Measurements from ENCODE around the gene EIF2A. TPM values are rescaled to one million over a fixed set of nuclear protein-coding genes. Genes with fewer than 3 reads are reported as not detected.
A peak's percentile ranks its signal among the peaks of the same experiment; 100 is the strongest.

Gene EIF2A
- total and polyA plus RNA-seq, 9 donors = 88.8 to 206 (median 112) TPM

DNA sequence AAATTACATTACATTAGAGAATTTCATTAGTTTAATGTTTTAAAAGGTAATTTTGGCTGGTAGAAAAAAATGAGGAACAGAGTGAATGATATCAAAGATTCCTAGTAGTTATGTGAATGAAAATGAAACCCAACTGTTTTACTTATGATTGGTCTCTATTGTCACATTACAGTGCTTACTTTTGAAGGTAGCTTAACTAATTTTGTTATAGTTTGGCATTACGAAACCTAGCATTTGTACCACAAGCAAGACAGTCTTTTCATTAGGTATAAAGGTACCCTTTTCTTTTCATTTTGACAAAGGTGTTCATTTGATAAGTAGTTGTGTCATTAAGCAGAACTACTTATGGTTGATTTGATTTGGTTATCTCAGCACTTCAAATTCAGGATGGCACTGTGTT lies 63.4 kb downstream of the EIF2A start:
- no peak for DNase-seq
- WGBS, 3 donors = 0 to 2% (median 1%) methylated on average over 1 of the region's 1 CpG
- H3K27me3 ChIP-seq = no peaks in the 10 kb centered on the region
- no peak overlapping the region for H3K27ac ChIP-seq
- intact Hi-C loops (cut with DNase I) = loop anchor here in 1 of 4 donors (10.0 kb wide), 1 partner anchor 65 kb away; the partner anchor contains the start of genes EIF2A and SERP1
- H3K36me3 ChIP-seq = no peaks in the 10 kb centered on the region
- peaks cover 9% of the 10 kb centered on the region for H3K4me1 ChIP-seq (ENCODE audit: insufficient read depth)
- no peaks in the 10 kb centered on the region for H3K9me3 ChIP-seq
- no peak overlapping the region for H3K4me3 ChIP-seq
- no peak for TF ChIP-seq POLR2A (IDR thresholded peaks at IDR 0.05)
- TF ChIP-seq, protein P1, sequence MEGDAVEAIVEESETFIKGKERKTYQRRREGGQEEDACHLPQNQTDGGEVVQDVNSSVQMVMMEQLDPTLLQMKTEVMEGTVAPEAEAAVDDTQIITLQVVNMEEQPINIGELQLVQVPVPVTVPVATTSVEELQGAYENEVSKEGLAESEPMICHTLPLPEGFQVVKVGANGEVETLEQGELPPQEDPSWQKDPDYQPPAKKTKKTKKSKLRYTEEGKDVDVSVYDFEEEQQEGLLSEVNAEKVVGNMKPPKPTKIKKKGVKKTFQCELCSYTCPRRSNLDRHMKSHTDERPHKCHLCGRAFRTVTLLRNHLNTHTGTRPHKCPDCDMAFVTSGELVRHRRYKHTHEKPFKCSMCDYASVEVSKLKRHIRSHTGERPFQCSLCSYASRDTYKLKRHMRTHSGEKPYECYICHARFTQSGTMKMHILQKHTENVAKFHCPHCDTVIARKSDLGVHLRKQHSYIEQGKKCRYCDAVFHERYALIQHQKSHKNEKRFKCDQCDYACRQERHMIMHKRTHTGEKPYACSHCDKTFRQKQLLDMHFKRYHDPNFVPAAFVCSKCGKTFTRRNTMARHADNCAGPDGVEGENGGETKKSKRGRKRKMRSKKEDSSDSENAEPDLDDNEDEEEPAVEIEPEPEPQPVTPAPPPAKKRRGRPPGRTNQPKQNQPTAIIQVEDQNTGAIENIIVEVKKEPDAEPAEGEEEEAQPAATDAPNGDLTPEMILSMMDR (IDR thresholded peaks at IDR 0.05) = no peak
- TF ChIP-seq EP300 (IDR thresholded peaks at IDR 0.05) = no peak

DNA sequence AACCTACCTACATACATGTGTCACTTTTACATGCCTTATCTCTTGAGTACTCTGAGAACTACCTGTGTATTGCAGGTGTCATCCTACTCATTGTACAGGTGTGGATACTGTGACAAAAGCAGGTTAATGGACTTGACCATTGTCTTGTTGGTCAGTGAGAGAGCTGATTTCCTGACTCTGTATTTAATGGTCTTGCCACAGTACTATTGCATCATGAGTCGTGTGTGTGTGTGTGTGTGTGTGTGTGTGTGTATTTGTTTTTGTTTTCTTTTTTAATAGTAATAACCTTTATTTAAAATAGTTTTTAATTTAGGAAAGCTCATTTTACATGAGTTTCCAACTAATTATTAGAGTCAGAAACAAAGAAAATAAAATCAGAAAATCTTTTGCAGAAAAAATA lies 64.2 kb downstream of the EIF2A start:
- TF ChIP-seq POLR2A (IDR thresholded peaks at IDR 0.05) (no peak), EP300 (IDR thresholded peaks at IDR 0.05) (no peak)
- TF ChIP-seq, protein P1 (IDR thresholded peaks at IDR 0.05) = no peak
- H3K27ac ChIP-seq = no peak overlapping the region
- peaks cover 9% of the 10 kb centered on the region for H3K4me1 ChIP-seq (ENCODE audit: insufficient read depth)
- H3K9me3 ChIP-seq = no peaks in the 10 kb centered on the region
- no peaks in the 10 kb centered on the region for H3K36me3 ChIP-seq
- intact Hi-C loops (cut with DNase I) = no loop called here
- H3K27me3 ChIP-seq = no peaks in the 10 kb centered on the region
- DNase-seq = no peak
- WGBS, 3 donors = 35 to 78% (median 68%) methylated on average over 1 of the region's 1 CpG
- H3K4me3 ChIP-seq = no peak overlapping the region

DNA sequence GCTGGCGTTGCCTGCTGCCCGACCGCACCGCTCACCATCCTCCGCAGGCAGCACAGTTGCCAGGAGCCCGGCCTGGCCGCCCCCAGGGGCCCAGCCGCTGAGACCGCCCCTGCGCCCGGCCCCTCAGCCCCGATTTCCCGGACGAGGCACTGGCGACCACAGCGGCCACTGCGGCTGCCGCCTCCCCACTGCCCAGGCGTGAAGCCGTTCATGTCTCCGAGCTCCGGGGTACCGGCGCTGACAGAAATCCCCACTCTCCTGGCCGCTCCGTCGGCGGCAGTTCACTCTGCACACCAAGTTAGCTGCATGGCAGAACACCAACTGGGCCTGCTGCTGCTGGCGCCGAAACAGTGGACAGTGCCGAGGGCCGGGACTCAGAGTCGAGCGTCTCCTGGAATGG lies 65.1 kb downstream of the EIF2A start:
- DNase-seq = peak in 1 of 5 donors; percentile 33
- WGBS, 3 donors = 97 to 98% (median 97%) methylated on average over 34 of the region's 34 CpGs
- Histone ChIP-seq H3K27me3 (no peaks in the 10 kb centered on the region), H3K9me3 (no peaks in the 10 kb centered on the region), H3K27ac (no peak overlapping the region), H3K36me3 (no peaks in the 10 kb centered on the region), H3K4me3 (no peak overlapping the region), H3K4me1 (ENCODE audit: insufficient read depth) (peaks cover 6% of the 10 kb centered on the region)
- TF ChIP-seq, protein P1 (IDR thresholded peaks at IDR 0.05) = no peak
- TF ChIP-seq POLR2A (IDR thresholded peaks at IDR 0.05) = no peak
- TF ChIP-seq EP300 (IDR thresholded peaks at IDR 0.05) = no peak
- intact Hi-C loops (cut with DNase I) = no loop called here

DNA sequence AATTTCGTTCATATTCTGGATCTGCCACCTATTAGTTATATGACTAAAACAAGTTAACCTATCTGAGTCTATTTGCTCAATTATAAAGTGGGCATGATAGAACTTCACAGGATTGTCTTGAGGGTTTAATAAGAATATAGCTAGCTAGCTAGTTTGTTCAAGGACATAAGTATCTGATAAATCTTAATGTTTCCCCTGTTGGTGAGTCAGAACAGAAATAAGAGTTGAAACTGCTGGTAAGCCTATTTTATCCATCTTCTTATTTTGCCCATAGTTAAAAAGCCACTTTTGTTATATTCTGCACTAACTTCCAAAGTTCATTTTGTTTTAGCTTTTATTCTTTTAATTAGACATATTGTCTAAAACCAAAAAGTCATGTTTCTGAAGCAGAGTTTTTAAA lies 65.9 kb downstream of the EIF2A start:
- TF ChIP-seq, protein P1 (IDR thresholded peaks at IDR 0.05) = no peak
- TF ChIP-seq EP300 (IDR thresholded peaks at IDR 0.05) = no peak
- no peak for TF ChIP-seq POLR2A (IDR thresholded peaks at IDR 0.05)
- Histone ChIP-seq H3K4me3 (no peak overlapping the region), H3K9me3 (no peaks in the 10 kb centered on the region), H3K27me3 (no peaks in the 10 kb centered on the region), H3K27ac (no peak overlapping the region), H3K36me3 (no peaks in the 10 kb centered on the region), H3K4me1 (ENCODE audit: insufficient read depth) (peaks cover 6% of the 10 kb centered on the region)
- no peak for DNase-seq
- 63 to 90% (median 73%) methylated on average over 1 of the region's 1 CpG for WGBS, 3 donors
- intact Hi-C loops (cut with DNase I) = no loop called here

Measured in ovary (tissue), 9 donors.